Left ventricle myocardium inferior (tissue), 1 donor: ENCODE results near the gene CEND1. TPM values are rescaled to one million over a fixed set of nuclear protein-coding genes. Genes with fewer than 3 reads are reported as not detected.
A peak's percentile ranks its signal among the peaks of the same experiment; 100 is the strongest.

Source experiments
- DNase-seq: peaks from one replicate; pipeline ENCODE4 v3.0.0-alpha.2; 2020
- H3K27ac ChIP-seq: fragments of 200-600 bp; replicated peaks from 2 replicates; pipeline ENCODE4 v1.8.0; 2021
- H3K27me3 ChIP-seq: fragments of 200-600 bp; 2 replicates; pipeline ENCODE4 v1.8.0; 2021; ENCODE audit warnings: low read depth
- H3K36me3 ChIP-seq: fragments of 200-600 bp; 2 replicates; pipeline ENCODE4 v1.8.0; 2021
- H3K4me1 ChIP-seq: fragments of 200-600 bp; 2 replicates; pipeline ENCODE4 v1.8.0; 2021
- H3K4me3 ChIP-seq: fragments of 200-600 bp; 2 replicates; pipeline ENCODE4 v1.8.0; 2021; ENCODE audit warnings: mild to moderate bottlenecking, moderate library complexity
- H3K9me3 ChIP-seq: fragments of 200-600 bp; replicated peaks from 2 replicates; pipeline ENCODE4 v1.8.0; 2021
- intact Hi-C: fragments of 100-400 bp; cut with micrococcal nuclease; formaldehyde crosslinking; loops from one replicate; pipeline ENCODE4 v1.11.0; 2022
- total RNA-seq: library from RNA; stranded (reverse); fragmentation: NEBNext Ultra II Directional; extraction: Animal tissue kit (Norgen Biotek cat#: 25700); gene quantifications from one replicate; pipeline ENCODE4 v1.2.1, GENCODE V29; 2021
- TF ChIP-seq, protein P1 (sequence below): fragments of 200-600 bp; IDR thresholded peaks from 2 replicates; pipeline ENCODE4 v1.8.0; 2021; ENCODE audit warnings: antibody characterized with exemption, mild to moderate bottlenecking, borderline replicate concordance
- donor health status: DM: no; HTN: yes; CAD: no; lungs with severe emphysema.

CEND1 gene
- total RNA-seq, 1 donor from 2014 or later: not detected

DNA sequence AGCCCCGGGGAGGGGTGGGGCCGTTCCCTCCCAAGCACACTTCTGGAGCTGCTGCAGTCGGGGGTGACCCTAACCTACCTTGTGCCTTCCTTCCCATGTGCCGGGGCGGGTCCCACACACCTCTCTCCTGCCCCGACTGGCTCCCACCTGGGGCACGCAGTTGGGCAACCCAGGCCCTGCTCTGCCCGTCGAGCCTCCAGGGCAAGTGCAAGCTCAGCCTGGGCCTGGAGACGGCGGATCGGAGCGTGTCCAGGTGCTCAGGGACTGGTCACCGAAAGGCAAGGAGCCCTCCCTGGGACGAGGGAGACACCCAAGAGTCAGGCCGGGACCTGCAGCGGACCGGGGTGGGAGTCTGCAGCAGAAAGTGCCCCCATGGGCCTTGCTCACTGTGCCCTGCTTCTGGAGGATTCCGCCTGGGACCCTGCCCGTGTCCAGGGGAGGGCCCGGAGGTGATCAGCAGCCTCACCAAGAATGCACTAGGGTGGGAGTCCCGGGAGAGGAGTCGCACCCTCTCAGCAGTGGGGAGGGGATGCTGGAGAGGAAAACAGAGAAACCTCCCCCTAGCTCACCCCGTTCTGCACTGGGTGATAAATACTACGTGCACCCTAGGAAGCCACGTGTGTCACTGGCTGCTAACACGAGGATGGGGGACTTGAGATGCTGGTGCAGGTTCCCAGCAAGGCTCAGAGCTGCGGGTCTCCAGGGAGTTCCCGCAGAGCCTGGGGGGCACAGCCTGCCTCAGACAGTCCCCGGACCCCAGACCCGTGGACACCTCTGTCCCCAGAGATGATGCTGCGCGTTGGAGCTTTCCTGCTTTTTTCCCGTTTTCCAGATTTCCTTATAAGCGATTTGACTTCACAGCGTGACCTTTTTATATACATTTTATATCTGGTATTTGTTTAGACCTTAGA is 7.4 kb downstream of the CEND1 start:
- H3K4me3 ChIP-seq: no peak overlapping the region
- no peaks in the 10 kb centered on the region for H3K9me3 ChIP-seq
- H3K4me1 ChIP-seq: peaks cover 29% of the 10 kb centered on the region
- H3K27ac ChIP-seq: no peak overlapping the region
- intact Hi-C loops: no loop called here
- no peak for DNase-seq
- H3K27me3 ChIP-seq: no peaks in the 10 kb centered on the region
- TF ChIP-seq, protein P1, sequence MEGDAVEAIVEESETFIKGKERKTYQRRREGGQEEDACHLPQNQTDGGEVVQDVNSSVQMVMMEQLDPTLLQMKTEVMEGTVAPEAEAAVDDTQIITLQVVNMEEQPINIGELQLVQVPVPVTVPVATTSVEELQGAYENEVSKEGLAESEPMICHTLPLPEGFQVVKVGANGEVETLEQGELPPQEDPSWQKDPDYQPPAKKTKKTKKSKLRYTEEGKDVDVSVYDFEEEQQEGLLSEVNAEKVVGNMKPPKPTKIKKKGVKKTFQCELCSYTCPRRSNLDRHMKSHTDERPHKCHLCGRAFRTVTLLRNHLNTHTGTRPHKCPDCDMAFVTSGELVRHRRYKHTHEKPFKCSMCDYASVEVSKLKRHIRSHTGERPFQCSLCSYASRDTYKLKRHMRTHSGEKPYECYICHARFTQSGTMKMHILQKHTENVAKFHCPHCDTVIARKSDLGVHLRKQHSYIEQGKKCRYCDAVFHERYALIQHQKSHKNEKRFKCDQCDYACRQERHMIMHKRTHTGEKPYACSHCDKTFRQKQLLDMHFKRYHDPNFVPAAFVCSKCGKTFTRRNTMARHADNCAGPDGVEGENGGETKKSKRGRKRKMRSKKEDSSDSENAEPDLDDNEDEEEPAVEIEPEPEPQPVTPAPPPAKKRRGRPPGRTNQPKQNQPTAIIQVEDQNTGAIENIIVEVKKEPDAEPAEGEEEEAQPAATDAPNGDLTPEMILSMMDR: no peak
- no peaks in the 10 kb centered on the region for H3K36me3 ChIP-seq

DNA sequence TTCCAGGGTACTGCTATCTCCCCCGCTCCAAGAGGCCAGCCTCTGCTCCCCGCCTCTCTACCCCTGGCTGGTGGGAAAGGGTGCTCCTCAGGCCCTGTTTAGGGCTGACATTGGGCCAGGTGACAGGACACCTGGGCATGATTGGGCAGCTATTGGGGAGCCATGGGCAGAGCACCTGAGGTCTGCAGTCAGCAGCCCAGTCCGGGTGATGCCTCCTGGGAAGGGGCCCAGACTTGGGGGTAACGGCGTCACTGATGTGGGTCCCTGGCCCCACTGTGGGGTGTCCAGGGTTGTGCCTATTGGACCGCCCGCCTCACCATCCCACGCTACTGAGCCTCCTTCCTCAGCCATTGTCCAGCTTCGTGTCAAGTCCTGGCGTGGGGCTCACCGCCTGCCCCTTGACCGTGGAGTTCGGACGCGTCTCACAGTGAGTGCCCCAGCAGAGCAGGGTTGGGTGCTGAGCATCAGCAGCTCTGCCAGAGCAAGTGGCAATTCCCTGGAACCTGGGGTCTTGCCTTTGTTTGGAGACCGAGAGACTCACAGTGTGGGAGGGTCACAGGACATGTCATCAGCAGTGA is 9.8 kb downstream of the CEND1 start:
- TF ChIP-seq, protein P1: no peak

DNA sequence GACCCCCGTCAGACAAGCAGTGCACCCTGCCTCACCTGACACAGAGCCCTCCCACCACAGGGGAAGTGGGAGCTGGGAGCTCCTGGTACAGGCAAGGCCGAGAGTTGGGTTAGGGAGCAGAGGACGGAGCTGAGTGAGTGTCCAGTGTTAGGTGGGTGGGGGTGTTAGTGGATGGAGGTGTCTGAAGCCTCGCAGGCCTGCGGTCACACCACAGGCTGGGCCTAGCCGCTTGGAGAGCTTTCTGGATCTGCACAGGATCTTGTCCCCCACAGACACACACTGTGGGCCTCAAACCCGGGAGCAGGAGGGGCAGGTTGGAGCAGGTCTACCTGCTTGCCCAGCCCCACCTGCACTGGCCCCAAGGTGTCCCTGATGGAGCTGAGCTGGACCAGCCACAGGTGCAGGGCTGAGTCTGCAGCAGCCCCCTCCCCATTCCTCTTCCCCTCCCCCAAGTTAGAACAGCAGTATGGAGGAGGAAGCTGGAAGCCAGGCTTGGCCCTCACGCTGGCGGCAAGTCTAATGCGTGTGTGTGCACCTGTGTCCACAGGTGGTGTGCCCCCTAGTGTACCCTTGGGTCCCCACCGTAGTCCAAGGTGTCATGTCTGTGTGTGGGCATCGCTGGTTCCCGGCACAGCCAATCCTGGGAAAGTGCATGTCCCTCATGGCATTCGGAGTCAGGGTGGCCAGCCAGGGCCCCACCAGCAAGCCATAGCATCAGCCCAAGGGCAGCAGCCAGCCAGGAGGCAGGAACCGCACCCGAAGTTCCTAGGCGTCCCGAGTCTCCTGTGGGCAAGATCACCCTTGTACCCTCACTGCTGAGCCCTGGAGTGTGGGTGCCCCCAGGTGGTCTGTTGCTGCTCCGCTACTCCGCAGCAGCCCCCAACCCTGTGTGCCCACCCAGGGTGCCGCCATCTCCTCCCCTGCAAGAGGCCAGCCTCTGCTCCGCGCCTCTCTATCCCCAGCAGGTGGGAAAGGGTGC is 10.6 kb downstream of the CEND1 start:
- no peak overlapping the region for H3K27ac ChIP-seq
- TF ChIP-seq, protein P1: no peak
- no peak for DNase-seq
- no peak overlapping the region for H3K4me3 ChIP-seq
- peaks cover 55% of the 10 kb centered on the region for H3K4me1 ChIP-seq
- H3K36me3 ChIP-seq: no peaks in the 10 kb centered on the region
- H3K9me3 ChIP-seq: no peaks in the 10 kb centered on the region
- H3K27me3 ChIP-seq: no peaks in the 10 kb centered on the region
- intact Hi-C loops: no loop called here

More for the DNA sequence above, 9.8 kb downstream of the CEND1 start:
- no peak for DNase-seq
- H3K4me3 ChIP-seq: no peak overlapping the region
- no peak overlapping the region for H3K27ac ChIP-seq
- intact Hi-C loops: no loop called here
- no peaks in the 10 kb centered on the region for H3K36me3 ChIP-seq
- H3K9me3 ChIP-seq: no peaks in the 10 kb centered on the region
- peaks cover 50% of the 10 kb centered on the region for H3K4me1 ChIP-seq
- H3K27me3 ChIP-seq: no peaks in the 10 kb centered on the region

DNA sequence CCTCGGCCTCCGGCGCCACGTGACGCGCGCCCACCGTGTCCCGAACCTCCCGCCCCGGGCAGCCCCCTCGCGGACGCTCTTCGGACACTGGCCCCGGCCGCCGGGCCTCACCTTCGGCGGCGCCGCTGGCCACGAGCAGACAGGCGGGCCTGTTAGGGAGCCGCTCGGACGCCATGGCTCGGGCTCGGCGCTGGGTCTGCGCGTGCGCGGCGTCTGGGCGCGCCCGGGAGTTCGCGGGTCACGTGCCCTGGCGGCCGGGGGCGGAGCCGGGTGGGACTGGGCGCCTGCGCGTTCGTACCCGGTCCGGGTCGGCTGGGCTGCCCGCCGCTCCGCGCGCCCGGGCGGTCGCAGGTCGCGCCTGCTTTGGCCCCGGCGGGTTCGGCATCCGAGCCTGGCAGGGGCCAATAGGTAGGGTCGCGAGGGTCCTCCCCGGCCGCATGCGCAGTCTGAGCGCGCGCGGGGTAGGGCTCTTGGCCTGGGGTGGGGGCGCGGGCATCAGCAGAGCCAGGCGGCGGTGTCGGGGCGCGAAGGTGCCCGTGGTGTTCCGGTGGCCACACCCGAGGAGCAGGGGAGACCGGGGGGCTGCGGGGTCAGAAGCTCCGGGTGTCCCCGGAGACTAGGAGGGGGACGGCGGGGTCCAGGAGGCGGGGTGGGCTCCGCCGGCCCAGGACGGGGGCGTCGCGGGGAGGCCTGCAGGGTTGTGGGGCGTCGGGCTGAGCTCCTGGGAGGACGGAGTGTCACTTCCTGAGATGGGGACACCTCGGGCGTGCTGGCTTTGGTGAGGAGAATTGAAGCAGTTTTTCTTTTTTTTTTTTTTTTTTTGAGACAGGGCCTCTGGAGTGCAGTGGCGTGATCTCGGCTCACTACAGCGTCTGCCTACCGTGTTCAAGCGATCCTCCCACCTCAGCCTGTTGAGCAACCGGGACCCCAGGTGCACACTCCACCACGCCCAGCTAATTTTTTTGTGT is 12.3 kb downstream of the CEND1 start, which contains the start of gene GATD1:
Gene GATD1 (minus strand): TSS at position 200 of the 968 bp plus-strand sequence. CDS start 25 bp downstream, at position 175.
- no peaks in the 10 kb centered on the region for H3K9me3 ChIP-seq
- peak within 1 kb of the TSS; percentile 87 for H3K27ac ChIP-seq
- H3K4me1 ChIP-seq: peaks cover 54% of the 10 kb centered on the region
- peak; percentile 93 for DNase-seq
- intact Hi-C loops: no loop called here
- TF ChIP-seq, protein P1: no peak
- H3K4me3 ChIP-seq: peak within 1 kb of the TSS; percentile 94
- H3K36me3 ChIP-seq: peaks cover 14% of the 10 kb centered on the region
- no peaks in the 10 kb centered on the region for H3K27me3 ChIP-seq
